SK-N-SH (cell line): ENCODE results near the gene GRB2. TPM values are rescaled to one million over a fixed set of nuclear protein-coding genes. Genes with fewer than 3 reads are reported as not detected.
"Not testable (repeated sequence)": the region's sequence is repeated elsewhere in the genome, so short reads cannot be mapped to it uniquely, and the experiment has no call there.

ENCODE experiments used
- CTCF ChIA-PET: fragments of 300-600, 350-600 bp; formaldehyde crosslinking; extraction: SDS; loops from one replicate; lab custom pipeline; 2021; lab: Yijun Ruan, JAX
- POLR2A ChIA-PET: fragments of 350-600 bp; sonication (Branson Sonifier 250); formaldehyde crosslinking; extraction: SDS; loops from one replicate; lab custom pipeline; 2020; ENCODE audit warnings: antibody characterized with exemption, inconsistent platforms; lab: Yijun Ruan, JAX
- DNase-seq: peaks from one replicate; pipeline ENCODE4 v3.0.0; 2012
- H2AFZ ChIP-seq: fragments of 200-600 bp; sonication (generic); 2 replicates; pipeline ENCODE4 v1.8.1; 2016; ENCODE audit warnings: antibody characterized with exemption, mild to moderate bottlenecking, low read depth
- H3F3A ChIP-seq: fragments of 200-600 bp; sonication (generic); replicated peaks from 2 replicates; pipeline ENCODE3; 2016; ENCODE audit warnings: antibody characterized with exemption, mild to moderate bottlenecking; ENCODE audit not compliant: insufficient read depth
- H3K27ac ChIP-seq, 2 experiments: fragments of 200-500 bp in 1 of 2; fragments of 200-600 bp in 1 of 2; sonication (Bioruptor generic) in 1 of 2; sonication (generic), shearing (Covaris generic) in 1 of 2; 2 replicates each; pipeline versions ENCODE4 v1.5.1 to v1.6.1; 2014 to 2016; ENCODE audit warnings: low read depth in 2 of 2, inconsistent platforms in 1 of 2, low read length in 1 of 2, mild to moderate bottlenecking in 1 of 2, mixed read lengths in 1 of 2
- H3K27me3 ChIP-seq: fragments of 200-600 bp; sonication (generic), shearing (Covaris generic); 2 replicates; pipeline ENCODE4 v1.6.1; 2016; ENCODE audit warnings: mixed run types; ENCODE audit not compliant: insufficient read depth
- H3K36me3 ChIP-seq, 2 experiments: fragments of 200-500 bp in 1 of 2; fragments of 200-600 bp in 1 of 2; sonication (Bioruptor generic) in 1 of 2; sonication (generic) in 1 of 2; replicated peaks in 1 of 2; 2 replicates each; pipeline versions ENCODE3 to v1.5.1; 2014 to 2016; ENCODE audit warnings: low read length in 1 of 2, mild to moderate bottlenecking in 1 of 2; ENCODE audit not compliant: insufficient read depth in 2 of 2, control insufficient read depth in 1 of 2
- H3K4me1 ChIP-seq, 2 experiments: fragments of 200-500 bp in 1 of 2; fragments of 200-600 bp in 1 of 2; sonication (Bioruptor generic) in 1 of 2; sonication (generic), shearing (Covaris generic) in 1 of 2; 2 replicates each; pipeline versions ENCODE4 v1.5.1 to v1.6.1; 2014 to 2016; ENCODE audit warnings: low read depth in 1 of 2, low read length in 1 of 2, mixed run types in 1 of 2; ENCODE audit not compliant: insufficient read depth in 2 of 2, control insufficient read depth in 1 of 2
- H3K4me2 ChIP-seq: fragments of 200-600 bp; sonication (generic), shearing (Covaris generic); 2 replicates; pipeline ENCODE4 v1.6.1; 2017; ENCODE audit warnings: mixed run types
- H3K4me3 ChIP-seq, 2 experiments: fragments of 200-500 bp in 1 of 2; fragments of 200-600 bp in 1 of 2; sonication (Bioruptor generic) in 1 of 2; sonication (generic), shearing (Covaris generic) in 1 of 2; 2 replicates each; pipeline versions ENCODE4 v1.5.1 to v1.8.1; 2014 to 2016; ENCODE audit warnings: low read depth in 2 of 2, inconsistent platforms in 1 of 2, low read length in 1 of 2, mild to moderate bottlenecking in 1 of 2, mixed read lengths in 1 of 2, moderate library complexity in 1 of 2
- H3K79me2 ChIP-seq: fragments of 200-600 bp; sonication (generic); 2 replicates; pipeline ENCODE4 v1.8.1; 2017; ENCODE audit warnings: mild to moderate bottlenecking; ENCODE audit not compliant: insufficient read depth
- H3K9ac ChIP-seq: fragments of 200-600 bp; sonication (generic); 2 replicates; pipeline ENCODE4 v1.6.1; 2017; ENCODE audit warnings: mixed run types
- H3K9me2 ChIP-seq: fragments of 200-600 bp; sonication (generic); 2 replicates; pipeline ENCODE4 v1.6.1; 2017; ENCODE audit warnings: mixed run types
- H3K9me3 ChIP-seq: fragments of 200-600 bp; sonication (generic); 2 replicates; pipeline ENCODE4 v1.6.1; 2017; ENCODE audit warnings: mixed run types, mild to moderate bottlenecking, moderate library complexity
- H4K20me1 ChIP-seq: fragments of 200-600 bp; sonication (generic); 2 replicates; pipeline ENCODE4 v1.6.1; 2017; ENCODE audit warnings: mild to moderate bottlenecking, mixed run types; ENCODE audit not compliant: insufficient read depth
- CHD2 ChIP-seq: fragments of 150-350 bp; IDR thresholded peaks from 2 replicates; pipeline ENCODE4 v1.6.1; 2018; ENCODE audit warnings: low read length; ENCODE audit not compliant: partially characterized antibody
- FOXJ3 ChIP-seq: sonication (generic); formaldehyde crosslinking; IDR thresholded peaks from 2 replicates; pipeline ENCODE4 v1.5.1; 2020; ENCODE audit warnings: mild to moderate bottlenecking, missing genetic modification reagents
- FOXM1 ChIP-seq: IDR thresholded peaks from 2 replicates; pipeline ENCODE4 v1.4.0; 2012; ENCODE audit warnings: low read depth, mild to moderate bottlenecking
- NFIC ChIP-seq: IDR thresholded peaks from 2 replicates; pipeline ENCODE4 v1.4.0; 2012; ENCODE audit warnings: borderline replicate concordance
- NRF1 ChIP-seq: IDR thresholded peaks from 2 replicates; pipeline ENCODE4 v1.6.1; 2012; ENCODE audit warnings: low read depth, mild to moderate bottlenecking, low read length
- PBX3 ChIP-seq: IDR thresholded peaks from 2 replicates; pipeline ENCODE4; 2012
- RFX5 ChIP-seq: IDR thresholded peaks from 2 replicates; pipeline ENCODE4 v1.6.1; 2012; ENCODE audit warnings: mild to moderate bottlenecking, improper control_type of control experiment, low read length
- RXRA ChIP-seq: IDR thresholded peaks from 2 replicates; pipeline ENCODE4 v1.4.0; 2012; ENCODE audit warnings: low read depth, mild to moderate bottlenecking, borderline replicate concordance
- WGBS: methylation state at CpG from one replicate; pipeline ENCODE4 v1.1.6; 2017; ENCODE audit warnings: low lambda C conversion rate; 5-methylcytosine and 5-hydroxymethylcytosine counted together
- polyA plus RNA-seq, 3 experiments: library from polyadenylated mRNA; depleted of rRNA; stranded (reverse); fragments of >200 nt; gene quantifications; 2 replicates each; pipeline ENCODE4 v1.2.3, GENCODE V29; 2012
- TF ChIP-seq, protein P1 (sequence below): IDR thresholded peaks from 2 replicates; pipeline ENCODE4 v1.4.0; 2012; ENCODE audit warnings: low read depth, borderline replicate concordance
- TF ChIP-seq, protein P2 (sequence below): fragments of 200-600 bp; sonication (generic); IDR thresholded peaks from 2 replicates; pipeline ENCODE4 v1.6.1; 2017; ENCODE audit warnings: antibody characterized with exemption, mild to moderate bottlenecking, moderate library complexity

GRB2 gene
- polyA plus RNA-seq, 1 of the 3 experiments (the other 2 are of a cell fraction), result 89.6 TPM

- TF ChIP-seq FOXM1, result no peak
- no peak for TF ChIP-seq RXRA
- TF ChIP-seq, all 33 proteins: peak for 14
Observed at GRCh38 chr17:75405365-75406221, at the start of gene GRB2 (continued).

GRCh38 chr17:75454672-75455071 is 49.2 kb upstream of the GRB2 start:
- H3K4me1 ChIP-seq, result peaks cover 0 to 12% of the 10 kb centered on the region in 2 experiments; a peak in 3 of 4 replicates
- DNase-seq, H3K36me3 ChIP-seq, H2AFZ ChIP-seq, POLR2A ChIA-PET, H3F3A ChIP-seq, H3K9ac ChIP-seq, H3K9me2 ChIP-seq, H4K20me1 ChIP-seq, H3K27ac ChIP-seq, H3K9me3 ChIP-seq, H3K4me2 ChIP-seq, H3K4me3 ChIP-seq, H3K27me3 ChIP-seq: not testable (repeated sequence)
- peaks cover 30% of the 10 kb centered on the region for H3K79me2 ChIP-seq
- CTCF ChIA-PET, result interaction anchor here (0.6 to 3.4 kb wide), 5 partner anchors 16 to 372 kb away, joined by 3 to 10 read pairs (median 3); partner anchors contain the start of gene SMIM5
- 88% methylated on average over 3 of the region's 3 CpGs for WGBS

DNA sequence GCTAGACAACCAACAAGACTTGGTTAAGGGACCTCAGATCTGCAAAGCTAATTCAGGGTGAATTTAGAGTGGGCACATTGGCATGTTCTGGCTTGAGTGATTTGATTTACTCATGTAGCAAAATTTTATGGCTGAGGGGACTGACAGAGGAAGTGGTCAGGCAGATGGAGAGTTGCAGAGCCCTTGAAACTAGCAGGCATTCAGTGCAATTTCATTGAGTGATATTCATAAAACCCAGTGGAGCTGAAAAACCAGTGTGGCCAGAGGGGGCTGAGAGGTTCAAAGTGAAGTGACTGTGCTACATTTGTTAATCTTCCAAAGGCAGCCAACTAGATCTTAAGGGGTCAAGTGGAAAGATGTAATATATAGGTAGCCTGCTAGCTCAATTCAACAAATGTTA is 48.7 kb upstream of the GRB2 start:
- POLR2A ChIA-PET, result no interaction called here
- TF ChIP-seq NFIC (no peak), CHD2 (no peak), FOXJ3 (no peak)
- TF ChIP-seq, protein P1, sequence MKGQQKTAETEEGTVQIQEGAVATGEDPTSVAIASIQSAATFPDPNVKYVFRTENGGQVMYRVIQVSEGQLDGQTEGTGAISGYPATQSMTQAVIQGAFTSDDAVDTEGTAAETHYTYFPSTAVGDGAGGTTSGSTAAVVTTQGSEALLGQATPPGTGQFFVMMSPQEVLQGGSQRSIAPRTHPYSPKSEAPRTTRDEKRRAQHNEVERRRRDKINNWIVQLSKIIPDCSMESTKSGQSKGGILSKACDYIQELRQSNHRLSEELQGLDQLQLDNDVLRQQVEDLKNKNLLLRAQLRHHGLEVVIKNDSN, result no peak
- H2AFZ ChIP-seq, result 0 out of 2 replicates have a peak overlapping the region, but pooled peaks have one; percentile 12

GRCh38 chr17:75450270-75450669 is 44.8 kb upstream of the GRB2 start:
- no peaks in the 10 kb centered on the region for H3K27me3 ChIP-seq
- no peak overlapping the region for H2AFZ ChIP-seq
- no peaks in the 10 kb centered on the region for H3K4me1 ChIP-seq
- no peak overlapping the region for H3K27ac ChIP-seq
- no peaks in the 10 kb centered on the region for H4K20me1 ChIP-seq
- H3K9me2 ChIP-seq, result no peaks in the 10 kb centered on the region
- H3K36me3 ChIP-seq, result no peaks in the 10 kb centered on the region
- no peaks in the 10 kb centered on the region for H3K9me3 ChIP-seq
- no peak for DNase-seq
- CTCF ChIA-PET, result no interaction called here
- no peak overlapping the region for H3K9ac ChIP-seq
- POLR2A ChIA-PET, result no interaction called here
- peaks cover 4% of the 10 kb centered on the region for H3F3A ChIP-seq
- 81% methylated on average over 4 of the region's 4 CpGs for WGBS
- H3K4me2 ChIP-seq, result no peak overlapping the region
- H3K4me3 ChIP-seq, result no peak overlapping the region
- no peaks in the 10 kb centered on the region for H3K79me2 ChIP-seq
- TF ChIP-seq NRF1 (no peak), RFX5 (no peak), FOXM1 (no peak), PBX3 (no peak)
- TF ChIP-seq, protein P2, sequence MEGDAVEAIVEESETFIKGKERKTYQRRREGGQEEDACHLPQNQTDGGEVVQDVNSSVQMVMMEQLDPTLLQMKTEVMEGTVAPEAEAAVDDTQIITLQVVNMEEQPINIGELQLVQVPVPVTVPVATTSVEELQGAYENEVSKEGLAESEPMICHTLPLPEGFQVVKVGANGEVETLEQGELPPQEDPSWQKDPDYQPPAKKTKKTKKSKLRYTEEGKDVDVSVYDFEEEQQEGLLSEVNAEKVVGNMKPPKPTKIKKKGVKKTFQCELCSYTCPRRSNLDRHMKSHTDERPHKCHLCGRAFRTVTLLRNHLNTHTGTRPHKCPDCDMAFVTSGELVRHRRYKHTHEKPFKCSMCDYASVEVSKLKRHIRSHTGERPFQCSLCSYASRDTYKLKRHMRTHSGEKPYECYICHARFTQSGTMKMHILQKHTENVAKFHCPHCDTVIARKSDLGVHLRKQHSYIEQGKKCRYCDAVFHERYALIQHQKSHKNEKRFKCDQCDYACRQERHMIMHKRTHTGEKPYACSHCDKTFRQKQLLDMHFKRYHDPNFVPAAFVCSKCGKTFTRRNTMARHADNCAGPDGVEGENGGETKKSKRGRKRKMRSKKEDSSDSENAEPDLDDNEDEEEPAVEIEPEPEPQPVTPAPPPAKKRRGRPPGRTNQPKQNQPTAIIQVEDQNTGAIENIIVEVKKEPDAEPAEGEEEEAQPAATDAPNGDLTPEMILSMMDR, result no peak

More for the DNA sequence above, 48.7 kb upstream of the GRB2 start:
- Histone ChIP-seq H3K4me1 (peaks cover 0 to 12% of the 10 kb centered on the region in 2 experiments; a peak in 3 of 4 replicates), H3K79me2 (peaks cover 25% of the 10 kb centered on the region), H3K27me3 (no peaks in the 10 kb centered on the region), H3K9ac (no peak overlapping the region), H3K36me3 (no peaks in the 10 kb centered on the region), H3K9me2 (no peaks in the 10 kb centered on the region), H3K4me2 (no peak overlapping the region), H4K20me1 (no peaks in the 10 kb centered on the region), H3K4me3 (no peak overlapping the region), H3K9me3 (no peaks in the 10 kb centered on the region), H3F3A (no peaks in the 10 kb centered on the region), H3K27ac (no peak overlapping the region)
- no peak for DNase-seq
- CTCF ChIA-PET, result interaction anchor here (0.6 to 3.4 kb wide), 7 partner anchors 17 to 373 kb away, joined by 3 to 10 read pairs (median 3); partner anchors contain the start of genes SLC25A19, SMIM5 and TSEN54
